HepG2 (cell line): ENCODE data around the gene PNKD. TPM values are rescaled to one million over a fixed set of nuclear protein-coding genes. Genes with fewer than 3 reads are reported as not detected.

Experiments
- AGO1 ChIP-seq: fragments of 200-400 bp; formaldehyde crosslinking; IDR thresholded peaks from 2 replicates; pipeline ENCODE4 v1.6.1; 2017; ENCODE audit warnings: mild to moderate bottlenecking, low read depth, low read length, moderate library complexity; ENCODE audit not compliant: poor library complexity, severe bottlenecking
- DZIP1 ChIP-seq: sonication (generic); formaldehyde crosslinking; IDR thresholded peaks from 2 replicates; pipeline ENCODE4 v1.5.0; 2020; ENCODE audit warnings: mild to moderate bottlenecking, missing genetic modification reagents
- FOXJ3 ChIP-seq: sonication (generic); formaldehyde crosslinking; IDR thresholded peaks from 2 replicates; pipeline ENCODE4 v1.4.0; 2020; ENCODE audit warnings: missing genetic modification reagents, mild to moderate bottlenecking, borderline replicate concordance
- HIVEP1 ChIP-seq: sonication (generic); formaldehyde crosslinking; IDR thresholded peaks from 2 replicates; pipeline ENCODE4 v1.4.0; 2020; ENCODE audit warnings: mild to moderate bottlenecking, missing genetic modification reagents
- MEIS1 ChIP-seq: sonication (generic); formaldehyde crosslinking; IDR thresholded peaks from 2 replicates; pipeline ENCODE4 v1.9.0; 2021; ENCODE audit warnings: mild to moderate bottlenecking, missing genetic modification reagents, moderate library complexity, borderline replicate concordance
- MIER2 ChIP-seq: IDR thresholded peaks from 2 replicates; pipeline ENCODE4 v1.6.1; 2016; ENCODE audit warnings: missing biosample characterization, missing genetic modification reagents
- TERF1 ChIP-seq: sonication (generic); formaldehyde crosslinking; IDR thresholded peaks from 2 replicates; pipeline ENCODE4 v1.8.0; 2022; ENCODE audit warnings: mild to moderate bottlenecking, missing genetic modification reagents, moderate library complexity
- THRA ChIP-seq: sonication (generic); formaldehyde crosslinking; IDR thresholded peaks from 2 replicates; pipeline ENCODE4 v1.4.0; 2020; ENCODE audit warnings: missing genetic modification reagents, borderline replicate concordance
- ZFP36L2 ChIP-seq: sonication (generic); formaldehyde crosslinking; IDR thresholded peaks from 2 replicates; pipeline ENCODE4 v1.4.0; 2020; ENCODE audit warnings: missing genetic modification reagents
- ZFP90 ChIP-seq: sonication (generic); formaldehyde crosslinking; IDR thresholded peaks from 2 replicates; pipeline ENCODE4 v1.8.0; 2022; ENCODE audit warnings: missing genetic modification reagents, mild to moderate bottlenecking, inconsistent platforms, borderline replicate concordance
- ZMYM3 ChIP-seq: sonication (generic); formaldehyde crosslinking; IDR thresholded peaks from 2 replicates; pipeline ENCODE4 v1.5.1; 2020; ENCODE audit warnings: mild to moderate bottlenecking, missing genetic modification reagents
- ZNF44 ChIP-seq: sonication (generic); formaldehyde crosslinking; IDR thresholded peaks from 2 replicates; pipeline ENCODE4 v1.5.1; 2020; ENCODE audit warnings: mild to moderate bottlenecking, missing genetic modification reagents
- ZNF446 ChIP-seq: sonication (generic); formaldehyde crosslinking; IDR thresholded peaks from 2 replicates; pipeline ENCODE4 v1.5.0; 2020; ENCODE audit warnings: mild to moderate bottlenecking, missing genetic modification reagents
- ZNF451 ChIP-seq: sonication (generic); formaldehyde crosslinking; IDR thresholded peaks from 2 replicates; pipeline ENCODE4 v1.5.0; 2020; ENCODE audit warnings: mild to moderate bottlenecking, missing genetic modification reagents
- ZNF543 ChIP-seq: sonication (generic); formaldehyde crosslinking; IDR thresholded peaks from 2 replicates; pipeline ENCODE4 v1.4.0; 2020; ENCODE audit warnings: mild to moderate bottlenecking, missing genetic modification reagents
- ZNF607 ChIP-seq: sonication (generic); formaldehyde crosslinking; IDR thresholded peaks from 2 replicates; pipeline ENCODE4 v1.5.1; 2020; ENCODE audit warnings: missing genetic modification reagents, mild to moderate bottlenecking, borderline replicate concordance
- polyA plus RNA-seq, 8 experiments: library from polyadenylated mRNA; depleted of rRNA in 3 of 8; stranded (reverse) in 7 of 8; unstranded in 1 of 8; fragments of >200 nt; fragmentation: Illumina TruSeq in 4 of 8; extraction: Trizol in 4 of 8; gene quantifications; 2 replicates each; pipeline versions ENCODE4 v1.2.1 to v1.2.3, GENCODE V29; 2011 to 2016; ENCODE audit warnings: low read depth in 4 of 8, missing spikeins in 1 of 8, mixed read lengths in 1 of 8; ENCODE audit not compliant: insufficient read depth in 1 of 8
- total RNA-seq, 5 experiments: library from RNA; depleted of rRNA; stranded (reverse); fragments of >200 nt; fragmentation: Illumina TruSeq; extraction: Trizol; gene quantifications; 2 replicates each; pipeline ENCODE4 v1.2.3, GENCODE V29; 2016; ENCODE audit warnings: low read depth in 1 of 5
- TF ChIP-seq, protein P1 (sequence below): sonication (generic); formaldehyde crosslinking; IDR thresholded peaks from 2 replicates; pipeline ENCODE4 v1.9.0; 2021; ENCODE audit warnings: missing genetic modification reagents, mild to moderate bottlenecking, borderline replicate concordance
- TF ChIP-seq, protein P2 (sequence below): sonication (generic); formaldehyde crosslinking; IDR thresholded peaks from 2 replicates; pipeline ENCODE4 v1.5.0; 2020; ENCODE audit warnings: missing genetic modification reagents
- TF ChIP-seq, protein P3 (sequence below): sonication (generic); formaldehyde crosslinking; IDR thresholded peaks from 2 replicates; pipeline ENCODE4 v1.5.0; 2020; ENCODE audit warnings: missing genetic modification reagents

The PNKD gene
- total and polyA plus RNA-seq, 2 of the 13 experiments (the other 11 are each of a cell fraction or from before 2014, with no cell fraction given) = 55.9 to 80.4 TPM

DNA sequence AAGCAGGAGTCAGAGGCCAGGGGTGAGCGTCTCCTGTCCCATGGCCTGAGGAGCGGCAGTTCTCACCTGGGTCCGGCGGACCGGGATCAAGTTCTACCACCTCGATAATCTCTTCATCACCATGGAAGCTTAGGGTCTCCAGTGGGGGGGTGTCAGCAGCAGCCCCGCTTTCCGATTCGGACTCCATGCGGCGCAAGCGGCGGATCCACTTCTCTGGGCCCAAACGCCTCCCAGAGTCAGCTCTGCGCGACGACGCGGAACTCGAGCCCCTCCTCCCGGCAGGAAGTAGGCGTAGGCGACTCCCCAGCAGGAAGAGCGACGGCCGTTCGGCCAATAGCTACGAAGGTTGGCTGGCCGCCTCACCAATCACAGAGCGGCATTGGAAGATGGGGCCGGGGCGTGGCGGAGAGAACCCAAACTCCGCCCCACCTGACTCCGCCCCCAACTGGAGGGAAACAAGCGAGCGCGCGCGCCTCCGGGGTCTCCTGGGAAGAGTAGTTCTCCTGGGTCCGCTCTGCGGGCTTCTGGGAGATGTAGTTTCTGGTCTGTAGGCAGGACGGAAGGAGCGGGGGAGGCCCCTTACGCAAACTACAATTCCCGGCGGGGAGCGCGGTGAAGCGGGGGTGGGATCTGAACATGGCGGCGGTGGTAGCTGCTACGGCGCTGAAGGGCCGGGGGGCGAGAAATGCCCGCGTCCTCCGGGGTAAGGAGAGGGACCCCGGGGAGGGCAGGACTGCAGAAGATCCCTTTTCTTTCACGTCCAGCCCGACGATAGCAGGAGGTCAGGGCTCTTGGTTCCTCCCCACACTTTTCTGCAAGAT lies at the start of gene PNKD, which contains the start of gene AAMP (continued):
- TF ChIP-seq TERF1 (CRISPR knock-in tag) = 0 out of 2 replicates have a peak, but pooled peaks have one; percentile 74
- TF ChIP-seq MIER2 = no peak
- peak; percentile 76; the same call in 1 of the 2 replicates for TF ChIP-seq ZNF446 (CRISPR knock-in tag)
- peak; percentile 58; the same call in 1 of the 2 replicates for TF ChIP-seq FOXJ3 (CRISPR knock-in tag)
- TF ChIP-seq, protein P1, sequence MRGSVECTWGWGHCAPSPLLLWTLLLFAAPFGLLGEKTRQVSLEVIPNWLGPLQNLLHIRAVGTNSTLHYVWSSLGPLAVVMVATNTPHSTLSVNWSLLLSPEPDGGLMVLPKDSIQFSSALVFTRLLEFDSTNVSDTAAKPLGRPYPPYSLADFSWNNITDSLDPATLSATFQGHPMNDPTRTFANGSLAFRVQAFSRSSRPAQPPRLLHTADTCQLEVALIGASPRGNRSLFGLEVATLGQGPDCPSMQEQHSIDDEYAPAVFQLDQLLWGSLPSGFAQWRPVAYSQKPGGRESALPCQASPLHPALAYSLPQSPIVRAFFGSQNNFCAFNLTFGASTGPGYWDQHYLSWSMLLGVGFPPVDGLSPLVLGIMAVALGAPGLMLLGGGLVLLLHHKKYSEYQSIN (CRISPR knock-in tag) = no peak
- peak; percentile 43; the same call in 1 of the 2 replicates for TF ChIP-seq THRA (CRISPR knock-in tag)
- TF ChIP-seq, protein P2, sequence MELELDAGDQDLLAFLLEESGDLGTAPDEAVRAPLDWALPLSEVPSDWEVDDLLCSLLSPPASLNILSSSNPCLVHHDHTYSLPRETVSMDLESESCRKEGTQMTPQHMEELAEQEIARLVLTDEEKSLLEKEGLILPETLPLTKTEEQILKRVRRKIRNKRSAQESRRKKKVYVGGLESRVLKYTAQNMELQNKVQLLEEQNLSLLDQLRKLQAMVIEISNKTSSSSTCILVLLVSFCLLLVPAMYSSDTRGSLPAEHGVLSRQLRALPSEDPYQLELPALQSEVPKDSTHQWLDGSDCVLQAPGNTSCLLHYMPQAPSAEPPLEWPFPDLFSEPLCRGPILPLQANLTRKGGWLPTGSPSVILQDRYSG (CRISPR knock-in tag) = peak; percentile 46; the same call in 1 of the 2 replicates
- TF ChIP-seq, protein P3, sequence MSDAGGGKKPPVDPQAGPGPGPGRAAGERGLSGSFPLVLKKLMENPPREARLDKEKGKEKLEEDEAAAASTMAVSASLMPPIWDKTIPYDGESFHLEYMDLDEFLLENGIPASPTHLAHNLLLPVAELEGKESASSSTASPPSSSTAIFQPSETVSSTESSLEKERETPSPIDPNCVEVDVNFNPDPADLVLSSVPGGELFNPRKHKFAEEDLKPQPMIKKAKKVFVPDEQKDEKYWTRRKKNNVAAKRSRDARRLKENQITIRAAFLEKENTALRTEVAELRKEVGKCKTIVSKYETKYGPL (CRISPR knock-in tag) = 0 out of 2 replicates have a peak, but pooled peaks have one; percentile 35
- peak; percentile 31; the same call in 1 of the 2 replicates for TF ChIP-seq ZNF44 (CRISPR knock-in tag)
- TF ChIP-seq AGO1 = peak; percentile 31
- TF ChIP-seq ZMYM3 (CRISPR knock-in tag) = peak; percentile 45; the same call in 1 of the 2 replicates
- no peak; the same call in 1 of the 2 replicates for TF ChIP-seq ZFP36L2 (CRISPR knock-in tag)
- 0 out of 2 replicates have a peak, but pooled peaks have one; percentile 56 for TF ChIP-seq MEIS1 (CRISPR knock-in tag)
- peak; percentile 74; the same call in 1 of the 2 replicates for TF ChIP-seq ZNF607 (CRISPR knock-in tag)
- TF ChIP-seq ZNF543 = peak; percentile 88; the same call in 1 of the 2 replicates
- peak; percentile 90; the same call in 1 of the 2 replicates for TF ChIP-seq ZFP90 (CRISPR knock-in tag)
- no peak; the same call in 1 of the 2 replicates for TF ChIP-seq ZNF451 (CRISPR knock-in tag)
- peak; percentile 58; the same call in 1 of the 2 replicates for TF ChIP-seq HIVEP1 (CRISPR knock-in tag)
- no peak for TF ChIP-seq DZIP1
